Choroid plexus epithelial cell (primary cell): ENCODE data around the gene PIK3R6.

Experiments
- DNase-seq: peaks from one replicate; pipeline ENCODE4 v3.0.0-alpha.2; 2010; ENCODE audit warnings: low read depth
- H3K4me3 ChIP-seq: 2 replicates; pipeline ENCODE4 v1.5.1; 2011; ENCODE audit warnings: low read depth, mild to moderate bottlenecking, control low read depth, low read length, moderate library complexity
- TF ChIP-seq, protein P1 (sequence below): conservative IDR thresholded peaks from 2 replicates; pipeline ENCODE4 v1.5.1; 2011; ENCODE audit warnings: low read depth, mild to moderate bottlenecking, control low read depth, inconsistent platforms, low read length, moderate library complexity

Gene PIK3R6

GRCh38 chr17:8868529-8868951 is 1.1 kb upstream of the PIK3R6 start:
- no peak overlapping the region for H3K4me3 ChIP-seq
- TF ChIP-seq, protein P1, sequence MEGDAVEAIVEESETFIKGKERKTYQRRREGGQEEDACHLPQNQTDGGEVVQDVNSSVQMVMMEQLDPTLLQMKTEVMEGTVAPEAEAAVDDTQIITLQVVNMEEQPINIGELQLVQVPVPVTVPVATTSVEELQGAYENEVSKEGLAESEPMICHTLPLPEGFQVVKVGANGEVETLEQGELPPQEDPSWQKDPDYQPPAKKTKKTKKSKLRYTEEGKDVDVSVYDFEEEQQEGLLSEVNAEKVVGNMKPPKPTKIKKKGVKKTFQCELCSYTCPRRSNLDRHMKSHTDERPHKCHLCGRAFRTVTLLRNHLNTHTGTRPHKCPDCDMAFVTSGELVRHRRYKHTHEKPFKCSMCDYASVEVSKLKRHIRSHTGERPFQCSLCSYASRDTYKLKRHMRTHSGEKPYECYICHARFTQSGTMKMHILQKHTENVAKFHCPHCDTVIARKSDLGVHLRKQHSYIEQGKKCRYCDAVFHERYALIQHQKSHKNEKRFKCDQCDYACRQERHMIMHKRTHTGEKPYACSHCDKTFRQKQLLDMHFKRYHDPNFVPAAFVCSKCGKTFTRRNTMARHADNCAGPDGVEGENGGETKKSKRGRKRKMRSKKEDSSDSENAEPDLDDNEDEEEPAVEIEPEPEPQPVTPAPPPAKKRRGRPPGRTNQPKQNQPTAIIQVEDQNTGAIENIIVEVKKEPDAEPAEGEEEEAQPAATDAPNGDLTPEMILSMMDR, result no peak
- DNase-seq, result no peak

DNA sequence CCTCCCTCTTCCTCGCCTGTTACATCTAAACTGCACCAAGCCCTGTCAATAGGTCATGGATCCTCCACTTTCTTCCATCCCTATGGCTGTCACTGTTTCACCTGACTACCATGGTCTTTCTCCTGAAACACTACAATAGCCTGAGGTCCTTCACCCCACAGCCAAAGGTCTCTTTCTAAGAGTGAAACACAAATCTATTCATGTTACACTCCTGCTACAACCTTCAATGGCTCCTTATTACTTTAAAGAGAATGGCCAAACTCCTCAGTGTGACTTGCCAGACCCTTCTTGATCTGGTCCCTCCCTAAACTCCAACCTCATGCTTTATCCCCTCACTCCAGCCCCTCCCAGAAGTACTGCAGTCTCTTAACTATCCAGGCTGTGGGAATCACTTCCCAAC is 618 bp upstream of the PIK3R6 start:
- no peak for DNase-seq
- H3K4me3 ChIP-seq, result no peak overlapping the region
- TF ChIP-seq, protein P1, result no peak

DNA sequence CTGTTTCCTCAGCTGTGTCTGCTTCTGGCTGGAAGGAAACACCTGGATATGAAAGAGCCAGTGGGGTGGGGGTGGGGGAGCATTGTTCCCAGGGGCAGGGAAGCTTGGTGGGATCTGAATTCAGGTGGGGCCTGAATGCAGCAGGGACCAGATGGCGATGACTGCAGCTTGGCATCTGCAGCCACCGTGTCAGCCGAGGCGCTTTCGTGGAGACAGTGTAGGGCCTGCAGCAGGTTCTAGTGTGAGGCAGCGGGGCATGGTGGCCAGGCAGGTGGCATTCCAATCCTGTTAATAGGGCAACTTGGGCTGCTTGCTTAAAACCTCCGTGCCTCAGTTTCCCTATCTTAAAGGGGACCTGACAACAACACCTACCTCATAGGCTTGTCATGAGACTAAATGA is 1.7 kb downstream of the PIK3R6 start:
- no peak overlapping the region for H3K4me3 ChIP-seq
- TF ChIP-seq, protein P1, result no peak
- no peak for DNase-seq

DNA sequence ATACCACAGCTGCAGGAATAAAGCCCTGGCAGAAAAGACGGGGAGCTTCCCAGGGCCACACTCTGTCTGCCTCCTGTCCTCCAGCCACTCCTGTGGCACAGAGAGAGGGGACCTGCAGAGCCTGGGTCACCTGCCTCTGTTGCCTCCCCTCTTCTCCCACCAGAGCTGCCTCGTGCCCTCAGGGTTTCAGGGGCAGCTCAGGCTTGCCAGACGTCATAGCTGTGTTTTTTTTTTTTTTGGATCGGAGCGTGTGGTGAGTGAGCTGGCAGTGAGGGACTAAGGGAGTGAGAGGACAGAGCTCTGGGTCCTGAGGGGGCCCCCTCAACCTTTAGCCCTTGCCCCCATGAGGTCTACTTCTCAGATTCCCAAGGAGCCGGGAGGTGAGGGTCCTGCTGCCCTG is 2.1 kb downstream of the PIK3R6 start:
- TF ChIP-seq, protein P1, result no peak
- H3K4me3 ChIP-seq, result no peak overlapping the region
- no peak for DNase-seq

- DNase-seq, result no peak
- no peak overlapping the region for H3K4me3 ChIP-seq
- TF ChIP-seq, protein P1, result no peak
Observed at GRCh38 chr17:8862213-8863056, 5.0 kb downstream of the PIK3R6 start.

DNA sequence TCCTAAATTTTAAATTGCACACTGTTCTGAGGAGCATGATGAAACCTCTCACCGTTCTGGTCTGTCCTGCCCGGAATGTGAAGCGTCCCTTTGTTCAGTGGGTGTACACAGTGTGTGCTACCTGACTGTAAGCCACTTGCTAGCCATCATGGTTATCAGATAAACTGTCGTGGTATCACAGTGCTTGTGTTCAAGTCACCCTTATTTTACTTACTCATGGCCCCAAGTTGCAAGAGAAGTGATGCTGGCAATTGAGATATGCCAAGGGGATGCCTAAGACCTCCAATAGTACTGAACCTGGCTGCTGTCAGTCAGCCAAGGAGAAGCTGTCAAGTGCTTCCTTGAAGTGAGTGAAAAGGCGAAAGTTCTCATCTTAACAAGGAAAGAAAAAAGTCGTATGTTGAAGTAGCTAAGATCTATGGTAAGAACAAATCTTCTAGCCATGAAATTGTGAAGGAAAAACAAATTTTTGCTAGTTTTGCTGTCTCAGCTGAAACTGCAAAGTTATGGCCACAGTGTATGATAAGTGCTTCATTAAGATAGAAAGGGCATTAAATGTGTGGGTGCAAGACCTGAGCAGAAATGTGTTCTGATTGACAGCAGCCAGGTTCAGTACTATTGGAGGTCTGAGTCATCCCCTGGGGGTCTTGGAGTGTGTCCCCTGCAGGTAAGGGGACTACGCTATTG is 5.8 kb downstream of the PIK3R6 start:
- no peak overlapping the region for H3K4me3 ChIP-seq
- no peak for DNase-seq
- TF ChIP-seq, protein P1, result no peak
